HL-60 (cell line): ENCODE results near the gene FAM171A1.

ENCODE experiments used
- CTCF ChIP-seq: IDR thresholded peaks from one replicate; pipeline ENCODE4 v1.5.1; 2011; ENCODE audit warnings: low read length, control low read depth, inconsistent platforms; ENCODE audit not compliant: insufficient read depth
- POLR2AphosphoS5 ChIP-seq: IDR thresholded peaks from 2 replicates; pipeline ENCODE4 v1.6.1; 2012; ENCODE audit warnings: low read depth
- REST ChIP-seq: IDR thresholded peaks from 2 replicates; pipeline ENCODE4 v1.6.1; 2012; ENCODE audit warnings: low read depth; ENCODE audit not compliant: insufficient replicate concordance

GRCh38 chr10:15182540-15183207 is 188.4 kb downstream of the FAM171A1 start:
- TF ChIP-seq CTCF (no peak), POLR2AphosphoS5 (no peak), REST (no peak)
